ENCODE results near the gene TEX44.

Gene TEX44

GRCh38 chr2:231590614-231591013 is 2.0 kb upstream of the TEX44 start:
- H3K36me3 ChIP-seq, result no peaks in the 10 kb centered on the region
- no peaks in the 10 kb centered on the region for H3K27me3 ChIP-seq (ENCODE audit: insufficient read depth, low read depth, severe bottlenecking)
- H3K4me3 ChIP-seq (ENCODE audit: low read depth, low read length), result no peak overlapping the region
- no peaks in the 10 kb centered on the region for H3K9me3 ChIP-seq (ENCODE audit: severe bottlenecking)
- H3K27ac ChIP-seq, result no peak overlapping the region
- TF ChIP-seq, protein P1, sequence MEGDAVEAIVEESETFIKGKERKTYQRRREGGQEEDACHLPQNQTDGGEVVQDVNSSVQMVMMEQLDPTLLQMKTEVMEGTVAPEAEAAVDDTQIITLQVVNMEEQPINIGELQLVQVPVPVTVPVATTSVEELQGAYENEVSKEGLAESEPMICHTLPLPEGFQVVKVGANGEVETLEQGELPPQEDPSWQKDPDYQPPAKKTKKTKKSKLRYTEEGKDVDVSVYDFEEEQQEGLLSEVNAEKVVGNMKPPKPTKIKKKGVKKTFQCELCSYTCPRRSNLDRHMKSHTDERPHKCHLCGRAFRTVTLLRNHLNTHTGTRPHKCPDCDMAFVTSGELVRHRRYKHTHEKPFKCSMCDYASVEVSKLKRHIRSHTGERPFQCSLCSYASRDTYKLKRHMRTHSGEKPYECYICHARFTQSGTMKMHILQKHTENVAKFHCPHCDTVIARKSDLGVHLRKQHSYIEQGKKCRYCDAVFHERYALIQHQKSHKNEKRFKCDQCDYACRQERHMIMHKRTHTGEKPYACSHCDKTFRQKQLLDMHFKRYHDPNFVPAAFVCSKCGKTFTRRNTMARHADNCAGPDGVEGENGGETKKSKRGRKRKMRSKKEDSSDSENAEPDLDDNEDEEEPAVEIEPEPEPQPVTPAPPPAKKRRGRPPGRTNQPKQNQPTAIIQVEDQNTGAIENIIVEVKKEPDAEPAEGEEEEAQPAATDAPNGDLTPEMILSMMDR (IDR thresholded peaks at IDR 0.05; ENCODE audit: low read depth, low read length), result no peak
- DNase-seq, result no peak

GRCh38 chr2:231593666-231594065 is 1.0 kb downstream of the TEX44 start:
- no peak for DNase-seq
- Histone ChIP-seq H3K27me3 (ENCODE audit: insufficient read depth, low read depth, severe bottlenecking) (no peaks in the 10 kb centered on the region), H3K4me3 (ENCODE audit: low read depth, low read length) (no peak overlapping the region), H3K36me3 (no peaks in the 10 kb centered on the region), H3K27ac (no peak overlapping the region), H3K9me3 (ENCODE audit: severe bottlenecking) (no peaks in the 10 kb centered on the region)
- TF ChIP-seq, protein P1 (IDR thresholded peaks at IDR 0.05; ENCODE audit: low read depth, low read length), result no peak

DNA sequence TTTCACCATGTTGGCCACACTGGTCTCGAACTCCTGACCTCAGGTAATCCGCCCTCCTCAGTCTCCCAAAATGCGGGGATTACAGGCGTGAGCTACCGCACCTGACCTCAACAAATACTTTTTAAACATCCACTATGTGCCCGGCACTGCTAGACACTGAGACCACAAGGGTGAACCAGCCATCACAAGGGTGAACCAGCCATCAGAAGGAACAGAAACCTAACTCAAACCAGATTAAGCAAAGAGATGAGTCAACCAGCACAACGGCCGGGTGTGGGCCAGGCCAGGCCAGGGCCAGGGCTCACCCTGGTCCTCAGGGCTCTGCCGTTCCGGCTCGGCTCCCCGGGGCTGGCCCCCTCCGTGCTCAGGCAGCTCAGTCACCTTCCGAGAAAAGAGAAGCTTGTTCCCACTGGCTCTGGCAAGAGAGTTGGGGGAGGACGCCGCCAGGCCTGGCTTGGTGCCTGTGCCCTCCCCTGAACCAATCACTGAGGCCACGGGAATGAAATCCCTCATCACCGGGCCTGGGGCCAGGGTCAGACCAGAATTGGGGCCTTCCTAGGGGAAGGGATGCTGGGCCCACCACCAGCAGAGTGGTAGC is 4.4 kb downstream of the TEX44 start:
- H3K27ac ChIP-seq, result no peak overlapping the region
- TF ChIP-seq, protein P1 (IDR thresholded peaks at IDR 0.05; ENCODE audit: low read depth, low read length), result no peak
- no peaks in the 10 kb centered on the region for H3K27me3 ChIP-seq (ENCODE audit: insufficient read depth, low read depth, severe bottlenecking)
- no peak overlapping the region for H3K4me3 ChIP-seq (ENCODE audit: low read depth, low read length)
- no peak for DNase-seq
- H3K36me3 ChIP-seq, result no peaks in the 10 kb centered on the region
- no peaks in the 10 kb centered on the region for H3K9me3 ChIP-seq (ENCODE audit: severe bottlenecking)

DNA sequence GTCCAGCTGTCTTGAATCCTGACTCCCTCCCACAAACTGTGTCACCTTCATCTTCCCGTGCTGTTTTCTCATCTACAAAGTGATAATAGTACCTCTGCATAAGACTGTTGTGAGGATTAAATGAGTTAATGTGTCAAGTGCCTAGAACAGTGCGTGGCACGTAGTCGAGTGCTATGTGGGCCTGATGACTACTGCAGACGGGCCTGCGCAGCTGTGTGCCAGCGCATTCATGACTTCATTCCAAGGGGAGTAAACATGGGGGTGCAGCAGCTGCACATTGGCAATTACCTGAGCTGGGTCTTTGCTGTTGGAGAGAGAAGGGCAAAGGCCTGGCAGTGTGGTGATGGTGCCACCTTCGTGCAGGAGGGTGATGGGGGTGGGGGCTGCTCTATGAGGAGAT is 5.0 kb downstream of the TEX44 start:
- Histone ChIP-seq H3K36me3 (no peaks in the 10 kb centered on the region), H3K27ac (no peak overlapping the region), H3K9me3 (ENCODE audit: severe bottlenecking) (no peaks in the 10 kb centered on the region), H3K27me3 (ENCODE audit: insufficient read depth, low read depth, severe bottlenecking) (no peaks in the 10 kb centered on the region), H3K4me3 (ENCODE audit: low read depth, low read length) (no peak overlapping the region)
- TF ChIP-seq, protein P1 (IDR thresholded peaks at IDR 0.05; ENCODE audit: low read depth, low read length), result no peak
- DNase-seq, result no peak

DNA sequence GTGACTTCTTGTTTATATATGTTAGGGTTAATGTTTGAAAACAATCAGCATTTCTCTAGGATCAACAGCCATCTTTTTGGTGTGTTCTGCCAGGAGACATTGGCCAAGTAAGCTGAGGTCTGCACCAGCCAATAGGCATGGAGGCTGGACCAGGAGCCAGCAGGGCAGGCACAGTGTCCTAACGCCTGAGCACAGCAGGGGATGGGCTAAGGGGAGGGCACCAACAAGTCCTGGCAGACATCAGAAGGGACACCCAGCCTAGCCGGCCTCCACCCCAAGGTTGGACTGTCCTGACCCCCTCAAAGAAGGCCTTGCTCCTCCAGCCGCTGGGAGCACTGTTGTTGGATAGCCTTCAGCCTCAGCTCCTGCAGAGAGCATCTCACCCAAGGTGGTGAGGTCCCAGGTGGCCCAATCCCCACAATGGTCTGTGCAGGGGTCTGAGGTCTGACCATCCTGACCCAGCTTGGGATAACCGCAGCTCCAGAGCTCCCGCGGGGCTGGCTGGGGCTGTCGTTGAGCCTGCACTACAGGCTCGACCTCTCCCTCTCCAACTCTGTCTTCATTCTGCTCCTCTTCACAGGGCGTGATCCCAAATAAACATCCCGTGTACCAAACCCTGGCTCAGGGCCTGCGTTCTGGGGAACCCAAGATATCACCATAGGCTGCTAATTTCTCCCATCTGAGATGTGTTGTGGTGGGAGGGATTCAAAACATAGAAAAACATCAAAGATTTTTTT is 8.1 kb downstream of the TEX44 start:
- Histone ChIP-seq H3K36me3 (no peaks in the 10 kb centered on the region), H3K27me3 (ENCODE audit: insufficient read depth, low read depth, severe bottlenecking) (no peaks in the 10 kb centered on the region), H3K27ac (no peak overlapping the region), H3K4me3 (ENCODE audit: low read depth, low read length) (no peak overlapping the region), H3K9me3 (ENCODE audit: severe bottlenecking) (no peaks in the 10 kb centered on the region)
- TF ChIP-seq, protein P1 (IDR thresholded peaks at IDR 0.05; ENCODE audit: low read depth, low read length), result no peak
- no peak for DNase-seq

All from WERI-Rb-1 (cell line).